Upper lobe of right lung (tissue), 1 donor: ENCODE measurements around the gene MYRFL. TPM values are rescaled to one million over a fixed set of nuclear protein-coding genes. Genes with fewer than 3 reads are reported as not detected.

Experiments used
- ATAC-seq: fragments of 200-7000 bp; cut with Tn5 transposase; one replicate; pipeline ENCODE4 v1.9.1; 2020; ENCODE audit warnings: mild to moderate bottlenecking, moderate library complexity
- DNase-seq: peaks from one replicate; pipeline ENCODE4 v3.0.0-alpha.2; 2020
- H3K27ac ChIP-seq: fragments of 200-600 bp; one replicate; pipeline ENCODE4 v1.8.0; 2022
- H3K27me3 ChIP-seq: fragments of 200-600 bp; one replicate; pipeline ENCODE4 v1.8.0; 2022; ENCODE audit warnings: mild to moderate bottlenecking
- H3K36me3 ChIP-seq: fragments of 200-600 bp; one replicate; pipeline ENCODE4 v1.8.0; 2022
- H3K4me1 ChIP-seq: fragments of 200-600 bp; one replicate; pipeline ENCODE4 v1.8.0; 2022
- H3K4me3 ChIP-seq: fragments of 200-600 bp; one replicate; pipeline ENCODE4 v1.8.0; 2022; ENCODE audit warnings: mild to moderate bottlenecking
- H3K9me3 ChIP-seq: fragments of 200-600 bp; one replicate; pipeline ENCODE4 v1.8.0; 2022
- intact Hi-C: fragments of 100-400 bp; cut with DNase I; formaldehyde crosslinking; loops from one replicate; pipeline ENCODE4 v1.11.0; 2022
- total RNA-seq: library from RNA; stranded (reverse); fragmentation: NEBNext Ultra II Directional; extraction: Animal tissue kit (Norgen Biotek cat#: 25700); gene quantifications from one replicate; pipeline ENCODE4 v1.2.1, GENCODE V29; 2021
- TF ChIP-seq, protein P1 (sequence below): fragments of 200-600 bp; IDR thresholded peaks from one replicate; pipeline ENCODE4 v1.8.0; 2022; ENCODE audit warnings: antibody characterized with exemption
- donor health status: DM: no; HTN: yes; CAD: no; lungs with severe emphysema.

The MYRFL gene
- total RNA-seq, 1 donor from 2014 or later, result not detected

DNA sequence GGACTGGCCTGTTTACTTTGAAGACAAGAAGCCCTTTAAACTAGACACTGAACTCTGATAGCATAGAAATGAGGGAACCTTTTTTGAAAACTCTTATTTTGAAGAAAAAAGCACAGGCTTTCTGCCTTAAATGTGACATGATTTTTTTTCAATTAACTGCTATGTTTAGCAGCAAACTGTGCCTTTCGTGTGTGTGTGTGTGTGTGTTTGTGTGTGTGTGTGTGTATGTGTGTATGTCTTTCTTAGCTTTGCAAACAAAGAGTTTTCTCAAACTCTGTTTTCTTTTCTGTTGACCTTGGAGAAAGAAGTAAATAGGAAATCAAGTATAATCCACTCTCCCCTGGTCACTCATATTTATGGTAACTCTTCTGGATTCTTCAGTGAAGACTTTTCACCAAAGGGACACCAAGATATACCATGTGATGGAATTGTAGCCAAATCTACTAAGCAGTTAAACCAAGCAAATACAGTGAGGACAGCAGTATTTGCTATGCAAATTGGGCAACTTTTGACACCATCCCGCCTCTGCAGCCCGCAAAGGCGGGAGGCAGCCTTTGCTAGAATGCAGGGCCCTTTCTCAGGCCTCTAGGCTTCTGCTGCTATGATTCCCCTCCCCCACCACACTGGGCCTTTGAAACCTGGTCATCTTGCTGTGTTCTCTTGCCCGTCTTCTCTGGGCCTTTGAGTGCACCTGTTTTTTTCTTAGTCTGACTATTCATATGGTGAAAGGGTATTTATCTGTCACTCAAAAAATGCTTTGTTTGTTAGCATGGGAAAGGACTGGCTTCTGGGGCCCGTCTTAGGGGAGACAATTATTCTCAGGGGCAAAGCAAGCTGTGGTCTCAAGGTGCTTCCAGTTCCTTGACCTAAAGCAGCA, 107.9 kb downstream of the MYRFL start:
- no peak for DNase-seq
- intact Hi-C loops, result no loop called here

GRCh38 chr12:69934011-69934410, 109.0 kb downstream of the MYRFL start:
- H3K4me3 ChIP-seq, result no peak overlapping the region
- no peaks in the 10 kb centered on the region for H3K9me3 ChIP-seq
- no peak for DNase-seq
- TF ChIP-seq, protein P1, sequence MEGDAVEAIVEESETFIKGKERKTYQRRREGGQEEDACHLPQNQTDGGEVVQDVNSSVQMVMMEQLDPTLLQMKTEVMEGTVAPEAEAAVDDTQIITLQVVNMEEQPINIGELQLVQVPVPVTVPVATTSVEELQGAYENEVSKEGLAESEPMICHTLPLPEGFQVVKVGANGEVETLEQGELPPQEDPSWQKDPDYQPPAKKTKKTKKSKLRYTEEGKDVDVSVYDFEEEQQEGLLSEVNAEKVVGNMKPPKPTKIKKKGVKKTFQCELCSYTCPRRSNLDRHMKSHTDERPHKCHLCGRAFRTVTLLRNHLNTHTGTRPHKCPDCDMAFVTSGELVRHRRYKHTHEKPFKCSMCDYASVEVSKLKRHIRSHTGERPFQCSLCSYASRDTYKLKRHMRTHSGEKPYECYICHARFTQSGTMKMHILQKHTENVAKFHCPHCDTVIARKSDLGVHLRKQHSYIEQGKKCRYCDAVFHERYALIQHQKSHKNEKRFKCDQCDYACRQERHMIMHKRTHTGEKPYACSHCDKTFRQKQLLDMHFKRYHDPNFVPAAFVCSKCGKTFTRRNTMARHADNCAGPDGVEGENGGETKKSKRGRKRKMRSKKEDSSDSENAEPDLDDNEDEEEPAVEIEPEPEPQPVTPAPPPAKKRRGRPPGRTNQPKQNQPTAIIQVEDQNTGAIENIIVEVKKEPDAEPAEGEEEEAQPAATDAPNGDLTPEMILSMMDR, result no peak
- no peaks in the 10 kb centered on the region for H3K27me3 ChIP-seq
- peaks cover 8% of the 10 kb centered on the region for H3K4me1 ChIP-seq
- no peaks in the 10 kb centered on the region for H3K36me3 ChIP-seq
- no peak for ATAC-seq
- intact Hi-C loops, result no loop called here
- no peak overlapping the region for H3K27ac ChIP-seq

More for the DNA sequence above, 107.9 kb downstream of the MYRFL start:
- Histone ChIP-seq H3K4me1 (peaks cover 8% of the 10 kb centered on the region), H3K9me3 (no peaks in the 10 kb centered on the region), H3K4me3 (no peak overlapping the region), H3K27me3 (no peaks in the 10 kb centered on the region), H3K36me3 (no peaks in the 10 kb centered on the region), H3K27ac (no peak overlapping the region)
- TF ChIP-seq, protein P1, result no peak
- no peak for ATAC-seq

DNA sequence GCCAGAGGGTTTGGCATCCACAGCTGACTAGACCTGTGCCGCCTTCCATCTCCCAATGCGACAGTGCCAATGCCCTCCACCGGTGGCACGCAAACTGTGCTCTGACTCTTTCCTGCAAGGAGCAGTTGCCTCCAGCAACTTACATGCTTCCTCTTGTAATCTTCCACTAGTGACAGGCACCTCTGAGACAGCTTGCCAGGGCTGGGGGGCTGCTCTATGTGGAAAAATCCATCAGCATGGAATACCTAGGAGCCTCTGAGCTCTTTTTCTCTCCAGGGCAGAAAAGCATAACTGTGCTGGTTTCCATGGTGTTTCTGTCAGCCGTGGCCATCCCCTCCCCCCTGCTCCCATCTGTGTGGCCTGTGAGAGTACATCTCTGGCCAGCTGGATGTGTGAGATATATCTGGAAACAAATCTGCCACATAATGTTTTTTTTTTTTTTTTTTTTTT, 110.6 kb downstream of the MYRFL start:
- H3K4me3 ChIP-seq, result no peak overlapping the region
- ATAC-seq, result peak; percentile 37
- intact Hi-C loops, result no loop called here
- TF ChIP-seq, protein P1, result no peak
- H3K4me1 ChIP-seq, result peaks cover 8% of the 10 kb centered on the region
- no peak overlapping the region for H3K27ac ChIP-seq
- no peaks in the 10 kb centered on the region for H3K36me3 ChIP-seq
- H3K27me3 ChIP-seq, result no peaks in the 10 kb centered on the region
- no peak for DNase-seq
- H3K9me3 ChIP-seq, result no peaks in the 10 kb centered on the region

- intact Hi-C loops, result no loop called here
- H3K27me3 ChIP-seq, result no peaks in the 10 kb centered on the region
- no peaks in the 10 kb centered on the region for H3K36me3 ChIP-seq
- H3K27ac ChIP-seq, result no peak overlapping the region
- no peak overlapping the region for H3K4me3 ChIP-seq
- H3K4me1 ChIP-seq, result peaks cover 8% of the 10 kb centered on the region
- TF ChIP-seq, protein P1, result no peak
- peak; percentile 62 for DNase-seq
- ATAC-seq, result peak; percentile 95
- H3K9me3 ChIP-seq, result no peaks in the 10 kb centered on the region
Observed at GRCh38 chr12:69936214-69936731, 111.2 kb downstream of the MYRFL start.

- Histone ChIP-seq H3K27ac (no peak overlapping the region), H3K4me3 (no peak overlapping the region), H3K9me3 (no peaks in the 10 kb centered on the region), H3K4me1 (peaks cover 8% of the 10 kb centered on the region), H3K27me3 (no peaks in the 10 kb centered on the region), H3K36me3 (no peaks in the 10 kb centered on the region)
- intact Hi-C loops, result no loop called here
- DNase-seq (no peak), ATAC-seq (no peak)
- TF ChIP-seq, protein P1, result no peak
Observed at GRCh38 chr12:69936766-69937165, 111.7 kb downstream of the MYRFL start.
